GM10847 (cell line): ENCODE measurements around the gene ATP7A.

Experiments used
- POLR2A ChIP-seq: IDR thresholded peaks from 2 replicates; pipeline ENCODE4 v1.6.1; 2011; ENCODE audit not compliant: insufficient read length; ENCODE audit errors: extremely low read depth

The ATP7A gene

GRCh38 chrX:77910108-77910840 lies at the start of gene ATP7A:
Gene ATP7A, plus strand, starts transcription at chrX:77910693. Its CDS starts 60,949 bp downstream, at chrX:77971642.
- no peak for TF ChIP-seq POLR2A

DNA sequence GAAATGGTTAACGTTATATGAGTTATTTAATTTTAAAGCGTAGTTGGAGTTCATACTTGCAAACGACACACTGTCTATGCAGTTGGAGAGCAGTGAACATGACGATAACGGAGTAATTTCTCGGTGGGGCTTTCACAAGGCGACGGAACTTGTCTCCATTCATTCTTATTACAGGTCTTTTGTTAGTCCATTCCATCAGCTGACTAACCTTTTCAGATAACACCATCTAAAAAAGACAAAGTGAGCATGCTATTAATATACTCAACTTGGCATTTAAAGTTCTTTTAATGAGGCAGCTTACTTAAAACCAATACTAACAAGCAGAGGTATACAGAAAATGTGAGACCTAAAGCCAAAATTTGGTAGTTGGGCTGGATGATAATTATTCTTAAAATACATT lies 35.1 kb upstream of the ATP7A start:
- TF ChIP-seq POLR2A: no peak

GRCh38 chrX:77892887-77893286 lies 17.6 kb upstream of the ATP7A start:
- TF ChIP-seq POLR2A: no peak

GRCh38 chrX:77893713-77894112 lies 16.8 kb upstream of the ATP7A start:
- TF ChIP-seq POLR2A: no peak

DNA sequence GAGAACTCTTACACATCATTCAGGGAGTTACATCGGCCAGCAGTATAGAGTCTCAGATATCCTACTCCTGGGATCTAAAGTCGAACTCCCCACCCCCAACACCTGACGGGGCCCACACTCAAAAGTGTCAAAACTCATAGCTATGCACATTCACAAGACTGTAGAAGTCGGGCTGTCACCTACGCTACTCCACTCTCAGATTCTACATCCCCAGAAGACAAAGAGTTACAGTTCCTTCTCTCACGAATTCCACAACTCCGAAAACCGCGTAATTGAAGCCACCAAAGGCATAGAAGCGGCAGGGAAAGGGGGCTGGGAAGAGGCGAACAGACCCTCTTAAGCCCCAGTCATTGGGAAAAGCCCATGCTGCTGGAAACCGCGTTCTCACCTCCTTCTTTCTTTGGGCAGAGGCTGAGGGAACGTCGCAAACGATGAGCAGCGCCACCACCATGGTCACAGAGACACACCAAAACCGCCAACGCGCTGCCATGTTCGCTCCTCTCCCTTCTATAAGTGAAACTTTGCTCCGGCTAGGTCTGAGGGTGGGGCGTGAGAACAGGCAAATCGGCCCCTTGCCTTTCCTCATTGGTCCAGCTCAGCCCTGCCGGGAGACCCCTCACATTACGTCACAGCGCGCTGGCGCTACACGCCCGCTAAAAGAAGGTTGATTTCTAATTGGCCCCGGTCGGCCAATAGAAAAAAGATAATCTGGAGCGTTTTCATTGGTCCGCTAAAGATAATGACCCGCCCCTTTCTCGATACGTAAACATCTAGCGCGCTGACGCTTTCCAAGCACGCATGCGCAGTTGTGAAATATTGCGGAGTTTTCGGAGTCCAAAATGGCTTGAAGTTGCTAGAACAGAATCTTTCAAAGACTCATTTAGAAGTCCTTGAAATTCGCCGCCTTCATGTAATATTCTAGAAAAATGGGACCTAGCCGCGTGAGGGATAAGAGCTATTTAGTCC lies 15.3 kb upstream of the ATP7A start, which contains the start of gene MAGT1:
TSS of gene MAGT1 (minus strand) at position 515 of the 966 bp plus-strand sequence. CDS start at position 490, 25 bp downstream.
- peak; percentile 80 for TF ChIP-seq POLR2A

DNA sequence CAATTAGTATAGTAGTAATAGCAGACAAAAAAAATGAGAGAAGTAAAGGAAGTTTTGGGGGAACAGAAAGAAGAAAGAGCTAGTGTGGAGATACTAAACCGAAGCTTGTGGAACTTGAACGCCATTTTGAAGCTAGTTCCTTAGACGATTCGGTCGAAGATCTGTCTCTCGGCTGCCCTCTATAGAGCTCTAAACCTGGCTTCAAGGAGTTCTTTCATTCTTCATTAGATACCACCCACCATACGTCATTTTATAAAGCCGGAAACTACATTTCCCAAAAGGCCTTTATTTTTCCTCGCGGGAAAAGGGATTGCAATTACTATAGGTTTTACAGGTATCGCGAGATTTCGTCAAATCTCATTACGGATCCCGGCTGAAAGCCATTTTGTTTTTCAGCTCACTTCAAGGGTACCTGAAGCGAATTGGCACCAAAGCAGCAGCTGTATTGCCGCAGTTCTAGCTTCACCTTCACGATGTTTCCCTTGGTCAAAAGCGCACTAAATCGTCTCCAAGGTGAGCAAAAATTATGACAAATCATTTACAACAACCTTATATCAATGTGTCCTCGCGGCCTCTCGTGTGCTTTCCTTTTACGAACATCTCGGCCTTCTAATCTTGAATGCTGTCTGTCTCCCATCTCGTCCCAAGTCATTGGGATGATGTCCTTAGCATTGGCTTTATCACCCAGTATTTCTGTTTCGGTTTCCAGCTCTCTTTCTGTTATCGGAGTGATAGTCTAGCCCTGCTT lies 11.2 kb upstream of the ATP7A start, which contains the start of gene COX7B:
TSS of gene COX7B (plus strand) at position 388 of the 748 bp plus-strand sequence. CDS start at position 474, 86 bp downstream.
- TF ChIP-seq POLR2A: no peak

DNA sequence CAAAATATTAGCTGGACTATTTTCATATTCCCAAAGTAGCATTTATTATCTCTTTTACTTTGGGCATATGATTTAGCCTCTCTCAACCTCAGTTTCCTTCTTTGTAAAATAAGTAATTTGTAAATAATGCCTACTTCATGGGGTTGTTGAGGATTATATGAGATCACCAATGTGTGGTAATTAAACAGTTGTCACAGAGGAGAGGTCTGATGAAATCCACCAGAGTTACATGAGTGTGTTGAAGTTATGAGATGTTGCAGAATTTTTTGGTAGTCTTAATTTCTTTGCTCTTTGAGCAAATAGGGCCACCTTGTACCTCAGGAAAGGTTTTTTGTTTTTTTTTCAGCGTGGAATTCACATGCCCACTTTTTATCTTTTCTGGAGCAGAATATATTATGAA lies 9.8 kb upstream of the ATP7A start:
- TF ChIP-seq POLR2A: no peak

DNA sequence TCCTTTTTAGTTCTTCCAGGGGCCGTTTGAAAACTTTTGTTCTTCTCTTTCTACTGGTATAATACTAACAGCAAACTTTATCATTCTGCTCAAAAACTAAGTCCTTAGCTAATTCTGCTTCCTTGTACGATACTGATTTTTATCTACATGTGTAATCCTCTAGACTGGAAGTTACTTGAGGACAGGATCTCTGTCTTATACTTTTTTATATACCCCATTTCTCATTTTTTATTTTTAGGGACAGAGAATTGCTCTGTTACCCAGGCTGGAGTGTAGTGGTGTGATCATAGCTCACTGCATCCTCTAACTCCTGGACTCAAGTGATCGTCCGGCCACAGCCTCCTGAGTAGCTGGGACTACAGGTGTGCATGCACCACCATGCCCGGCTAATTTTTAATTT lies 9.0 kb upstream of the ATP7A start:
- TF ChIP-seq POLR2A: no peak

DNA sequence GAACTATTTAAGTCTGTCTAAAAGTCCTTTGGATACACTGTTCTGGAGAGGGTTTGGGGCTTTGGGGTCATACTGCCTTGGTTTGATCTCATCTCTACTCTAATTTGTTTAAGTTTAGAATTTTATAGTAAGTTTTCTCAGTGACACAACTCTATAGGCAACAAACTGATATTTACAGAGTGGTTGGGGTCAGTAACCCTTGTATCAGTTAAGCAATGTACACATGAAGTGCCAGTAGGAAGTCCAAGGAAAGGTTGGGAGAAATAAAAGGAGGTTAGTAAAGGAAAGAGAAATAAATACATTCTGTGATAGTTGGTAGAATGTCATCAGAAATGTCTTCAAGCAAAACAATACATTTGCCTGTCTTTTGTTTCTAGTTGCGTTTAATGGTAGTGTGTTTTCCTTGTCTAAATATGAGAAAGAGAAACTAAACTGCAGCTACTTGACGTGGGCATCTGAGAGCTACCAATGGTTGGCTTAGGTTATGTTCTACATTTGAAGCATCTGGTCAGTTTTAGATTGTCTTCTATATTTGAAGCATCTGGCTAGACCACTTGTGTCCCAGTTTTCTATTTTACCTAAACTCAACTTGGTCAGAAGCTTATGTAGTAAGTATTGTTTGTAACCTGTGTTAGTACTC lies 6.9 kb downstream of the ATP7A start:
- no peak for TF ChIP-seq POLR2A

GRCh38 chrX:77918568-77918967 lies 8.1 kb downstream of the ATP7A start:
- TF ChIP-seq POLR2A: no peak

- no peak for TF ChIP-seq POLR2A
These were observed 12.3 kb downstream of the ATP7A start for GRCh38 chrX:77922787-77923186.

DNA sequence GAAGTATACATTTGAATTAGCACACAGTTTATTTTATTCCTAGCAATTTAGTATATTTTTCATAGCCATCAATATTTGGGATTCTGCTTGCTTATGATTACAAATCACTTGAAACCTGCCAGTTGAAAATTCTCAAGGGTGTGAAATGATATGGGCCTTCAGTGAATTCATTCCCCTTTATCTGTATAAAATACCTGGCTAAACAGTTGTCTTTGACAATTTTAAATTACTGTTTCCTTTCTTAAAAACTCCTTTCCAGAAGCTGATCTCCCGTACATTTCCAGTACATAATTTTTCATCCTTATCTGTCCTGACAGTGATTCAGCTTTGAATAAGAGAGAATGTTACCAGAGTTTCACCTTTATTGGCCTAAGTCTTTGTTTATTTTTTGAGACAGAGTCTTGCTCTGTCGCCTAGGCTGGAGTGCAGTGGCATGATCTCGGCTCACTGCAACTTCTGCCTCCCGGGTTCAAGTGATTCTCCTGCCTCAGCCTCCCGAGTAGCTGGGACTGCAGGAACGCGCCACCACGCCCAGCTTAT lies 13.9 kb downstream of the ATP7A start:
- TF ChIP-seq POLR2A: no peak

DNA sequence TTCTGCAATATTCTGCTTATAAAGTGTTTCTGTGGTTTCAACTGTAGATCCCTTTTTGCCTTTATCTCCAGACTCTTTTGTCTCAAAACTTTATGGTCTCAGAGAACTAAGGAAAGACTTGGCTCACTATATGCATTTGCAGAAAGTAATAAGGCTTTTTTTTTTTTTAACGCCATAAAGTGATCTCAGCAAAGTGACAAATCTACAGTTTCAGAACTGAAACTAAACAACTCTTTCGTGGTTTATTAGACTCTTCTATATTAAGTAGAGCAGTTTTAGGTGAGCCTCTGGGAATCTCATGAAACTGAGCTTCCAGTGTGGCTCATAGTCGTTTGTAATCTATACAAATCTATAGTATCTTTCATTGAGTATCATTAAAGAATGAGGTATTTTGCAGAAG lies 15.3 kb downstream of the ATP7A start:
- TF ChIP-seq POLR2A: no peak

DNA sequence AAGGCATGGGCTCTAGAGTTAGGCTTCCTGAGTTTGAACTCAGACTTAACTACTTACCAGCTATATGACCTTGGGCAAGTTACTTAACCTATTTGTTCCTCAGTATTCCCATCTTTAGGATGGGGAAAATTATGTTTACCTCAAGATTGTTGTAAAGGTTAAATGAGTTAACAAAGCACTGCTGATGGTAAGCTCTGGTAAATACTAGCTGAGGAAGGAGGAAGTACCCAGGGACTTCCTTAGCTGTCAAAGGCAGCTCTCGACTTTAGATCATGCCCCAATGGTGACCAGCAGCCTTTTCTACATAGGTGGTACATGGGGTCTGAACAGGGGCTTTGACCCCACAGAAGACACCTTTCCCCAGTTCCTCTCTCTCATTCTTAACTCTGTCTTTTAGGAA lies 20.1 kb downstream of the ATP7A start:
- no peak for TF ChIP-seq POLR2A
